MCF 10A (cell line): ENCODE data around the gene POLR2I. TPM values are rescaled to one million over a fixed set of nuclear protein-coding genes. Genes with fewer than 3 reads are reported as not detected.

Experiments used
- BruUV-seq: library from RNA; stranded (reverse); fragments of 400-500 nt; replicated peaks from 2 replicates; lab custom pipeline; 2021; lab: Mats Ljungman, UMichigan
- CTCF ChIA-PET: fragments of 300-600 bp; sonication (Branson Sonifier 250); formaldehyde crosslinking; extraction: SDS; loops from one replicate; lab custom pipeline; 2021; ENCODE audit warnings: antibody characterized with exemption, inconsistent platforms; lab: Yijun Ruan, JAX
- POLR2A ChIA-PET: fragments of 300-600, 350-650 bp; sonication (Branson Sonifier 250); formaldehyde crosslinking; extraction: SDS; loops from one replicate; lab custom pipeline; 2020; ENCODE audit warnings: antibody characterized with exemption, inconsistent platforms; lab: Yijun Ruan, JAX
- DNase-seq: peaks from one replicate; pipeline ENCODE4 v3.0.0-alpha.2; 2018; ENCODE audit not compliant: unreplicated experiment
- H3K27ac Mint-ChIP-seq: one replicate; pipeline ENCODE4 v1.8.0; 2022; ENCODE audit warnings: mild to moderate bottlenecking, low read depth, mixed read lengths; ENCODE audit not compliant: unreplicated experiment
- H3K27me3 Mint-ChIP-seq: one replicate; pipeline ENCODE4 v1.8.0; 2022; ENCODE audit warnings: mixed read lengths; ENCODE audit not compliant: insufficient read depth, unreplicated experiment
- H3K36me3 Mint-ChIP-seq: one replicate; pipeline ENCODE4 v1.8.0; 2022; ENCODE audit warnings: mild to moderate bottlenecking, moderate library complexity, mixed read lengths; ENCODE audit not compliant: insufficient read depth, unreplicated experiment
- H3K4me1 Mint-ChIP-seq: one replicate; pipeline ENCODE4 v1.8.0; 2022; ENCODE audit warnings: mixed read lengths; ENCODE audit not compliant: insufficient read depth, unreplicated experiment
- H3K4me3 Mint-ChIP-seq: one replicate; pipeline ENCODE4 v1.8.0; 2022; ENCODE audit warnings: mild to moderate bottlenecking, moderate library complexity, mixed read lengths; ENCODE audit not compliant: unreplicated experiment
- H3K9me3 Mint-ChIP-seq: one replicate; pipeline ENCODE4 v1.8.0; 2022; ENCODE audit warnings: mixed read lengths; ENCODE audit not compliant: unreplicated experiment
- CTCF ChIP-seq: fragments of 200-600 bp; IDR thresholded peaks from one replicate; pipeline ENCODE4 v1.8.0; 2022; ENCODE audit warnings: antibody characterized with exemption, mild to moderate bottlenecking; ENCODE audit not compliant: unreplicated experiment
- intact Hi-C: fragments of 100-400 bp; cut with micrococcal nuclease; formaldehyde crosslinking; loops from 2 replicates; pipeline ENCODE4 v1.14.1; 2022
- total RNA-seq: library from RNA; stranded (reverse); gene quantifications from 2 replicates; pipeline ENCODE4 v1.2.3, GENCODE V29; 2022

The POLR2I gene
- total RNA-seq, 1 experiment from 2014 or later, result 112 TPM

GRCh38 chr19:36153126-36153525 is 38.5 kb upstream of the POLR2I start:
- H3K27me3 Mint-ChIP-seq, result no peaks in the 10 kb centered on the region
- CTCF ChIA-PET, result interaction anchor here (0.7 to 1.5 kb wide), 4 partner anchors 16 to 94 kb away, joined by 3 to 7 read pairs (median 5); no protein-coding TSS in a partner anchor

DNA sequence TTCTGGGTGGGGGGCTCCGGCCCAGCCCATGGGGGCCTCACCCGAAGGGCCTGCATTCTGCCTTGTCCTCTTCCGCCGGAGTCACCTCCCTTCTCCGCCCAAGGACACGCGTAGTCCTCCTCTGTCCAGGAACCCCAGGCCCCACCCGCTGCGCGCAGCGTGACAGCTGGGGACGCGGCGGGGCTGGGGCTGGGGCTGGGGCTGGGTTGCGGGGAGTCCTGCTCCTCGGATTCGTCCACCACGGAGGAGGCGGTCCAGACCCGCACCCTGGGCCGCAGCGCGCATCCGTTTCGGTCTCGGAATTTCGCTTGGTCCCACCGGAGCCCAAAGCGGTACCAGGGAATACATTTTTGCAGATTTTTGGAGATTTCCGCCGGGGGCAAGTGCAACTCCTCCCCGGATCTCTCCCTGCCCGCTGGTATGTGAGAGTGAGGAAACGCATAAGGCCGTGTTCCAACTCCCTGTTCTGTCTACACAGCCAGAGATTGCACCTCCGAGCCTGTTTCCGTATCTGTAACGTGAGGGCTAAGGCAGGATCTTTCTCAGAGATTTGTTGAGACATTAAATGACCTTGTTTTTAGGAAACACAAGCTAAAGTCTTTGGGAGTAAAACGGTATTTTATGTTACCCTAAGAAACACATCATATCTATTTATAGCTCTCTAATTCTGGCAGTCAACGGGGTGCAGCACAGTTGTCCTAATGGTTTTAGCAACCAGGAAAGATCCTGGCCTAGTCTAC is 37.8 kb upstream of the POLR2I start, which contains the start of gene COX7A1:
COX7A1 (minus strand) TSS at position 96 of the 740 bp plus-strand sequence; CDS start at position 56, 40 bp downstream.
- no peaks in the 10 kb centered on the region for H3K27me3 Mint-ChIP-seq
- H3K9me3 Mint-ChIP-seq, result no peaks in the 10 kb centered on the region
- DNase-seq, result no peak
- H3K4me1 Mint-ChIP-seq, result peaks cover 22% of the 10 kb centered on the region
- intact Hi-C loops, result no loop called here
- TF ChIP-seq CTCF, result no peak
- CTCF ChIA-PET, result interaction anchor here (0.6 to 1.5 kb wide), 3 partner anchors 17 to 24 kb away, joined by 4 to 7 read pairs (median 7); no protein-coding TSS in a partner anchor
- POLR2A ChIA-PET, result interaction anchor here (0.6 to 1.8 kb wide), 4 partner anchors 13 to 38 kb away, joined by 3 to 7 read pairs (median 3); partner anchors contain the start of genes CAPNS1 and POLR2I
- no TSS peak for BruUV-seq
- H3K36me3 Mint-ChIP-seq, result peaks cover 64% of the 10 kb centered on the region
- H3K4me3 Mint-ChIP-seq, result no peak within 1 kb of the TSS
- H3K27ac Mint-ChIP-seq, result peak within 1 kb of the TSS; percentile 17

More at GRCh38 chr19:36153126-36153525, 38.5 kb upstream of the POLR2I start:
- Mint-ChIP-seq H3K36me3 (peaks cover 60% of the 10 kb centered on the region), H3K27ac (no peak overlapping the region), H3K4me1 (peaks cover 22% of the 10 kb centered on the region), H3K9me3 (no peaks in the 10 kb centered on the region), H3K4me3 (no peak overlapping the region)
- intact Hi-C loops, result no loop called here
- POLR2A ChIA-PET, result interaction anchor here (0.6 to 1.8 kb wide), 4 partner anchors 13 to 38 kb away, joined by 3 to 7 read pairs (median 3); partner anchors contain the start of genes CAPNS1 and POLR2I
- TF ChIP-seq CTCF, result no peak
- no peak for DNase-seq
- BruUV-seq, result no TSS peak

GRCh38 chr19:36152019-36152351 is 37.3 kb upstream of the POLR2I start:
- CTCF ChIA-PET, result interaction anchor here (0.6 to 3.0 kb wide), 2 partner anchors 18 to 24 kb away, joined by 4 to 8 read pairs; no protein-coding TSS in a partner anchor
- DNase-seq, result no peak
- Mint-ChIP-seq H3K27ac (no peak overlapping the region), H3K27me3 (no peaks in the 10 kb centered on the region), H3K4me3 (no peak overlapping the region), H3K36me3 (peaks cover 65% of the 10 kb centered on the region), H3K9me3 (no peaks in the 10 kb centered on the region), H3K4me1 (peaks cover 25% of the 10 kb centered on the region)
- BruUV-seq, result no TSS peak
- no peak for TF ChIP-seq CTCF
- POLR2A ChIA-PET, result no interaction called here
- intact Hi-C loops, result no loop called here
